Mononuclear cell (primary cell): ENCODE results near the gene SULT4A1. TPM values are rescaled to one million over a fixed set of nuclear protein-coding genes. Genes with fewer than 3 reads are reported as not detected.

Experiments
- H3K27me3 ChIP-seq: 2 replicates; pipeline ENCODE4 v1.6.0; 2011; ENCODE audit warnings: low read length, control low read depth; ENCODE audit not compliant: insufficient read depth
- H3K4me1 ChIP-seq: 2 replicates; pipeline ENCODE4 v1.5.1; 2011; ENCODE audit warnings: mild to moderate bottlenecking, low read length, control low read depth; ENCODE audit not compliant: insufficient read depth
- H3K4me3 ChIP-seq: 2 replicates; pipeline ENCODE4 v1.5.1; 2011; ENCODE audit warnings: mild to moderate bottlenecking, low read length, moderate library complexity
- H3K9me3 ChIP-seq: 2 replicates; pipeline ENCODE4 v1.5.1; 2011; ENCODE audit warnings: low read depth, mild to moderate bottlenecking, control low read depth, low read length
- total RNA-seq: library from RNA; depleted of rRNA; stranded (reverse); fragments of >200 nt; gene quantifications from one replicate; pipeline ENCODE4 v1.2.3, GENCODE V29; 2012

SULT4A1 gene
- total RNA-seq, 1 donor = not detected

DNA sequence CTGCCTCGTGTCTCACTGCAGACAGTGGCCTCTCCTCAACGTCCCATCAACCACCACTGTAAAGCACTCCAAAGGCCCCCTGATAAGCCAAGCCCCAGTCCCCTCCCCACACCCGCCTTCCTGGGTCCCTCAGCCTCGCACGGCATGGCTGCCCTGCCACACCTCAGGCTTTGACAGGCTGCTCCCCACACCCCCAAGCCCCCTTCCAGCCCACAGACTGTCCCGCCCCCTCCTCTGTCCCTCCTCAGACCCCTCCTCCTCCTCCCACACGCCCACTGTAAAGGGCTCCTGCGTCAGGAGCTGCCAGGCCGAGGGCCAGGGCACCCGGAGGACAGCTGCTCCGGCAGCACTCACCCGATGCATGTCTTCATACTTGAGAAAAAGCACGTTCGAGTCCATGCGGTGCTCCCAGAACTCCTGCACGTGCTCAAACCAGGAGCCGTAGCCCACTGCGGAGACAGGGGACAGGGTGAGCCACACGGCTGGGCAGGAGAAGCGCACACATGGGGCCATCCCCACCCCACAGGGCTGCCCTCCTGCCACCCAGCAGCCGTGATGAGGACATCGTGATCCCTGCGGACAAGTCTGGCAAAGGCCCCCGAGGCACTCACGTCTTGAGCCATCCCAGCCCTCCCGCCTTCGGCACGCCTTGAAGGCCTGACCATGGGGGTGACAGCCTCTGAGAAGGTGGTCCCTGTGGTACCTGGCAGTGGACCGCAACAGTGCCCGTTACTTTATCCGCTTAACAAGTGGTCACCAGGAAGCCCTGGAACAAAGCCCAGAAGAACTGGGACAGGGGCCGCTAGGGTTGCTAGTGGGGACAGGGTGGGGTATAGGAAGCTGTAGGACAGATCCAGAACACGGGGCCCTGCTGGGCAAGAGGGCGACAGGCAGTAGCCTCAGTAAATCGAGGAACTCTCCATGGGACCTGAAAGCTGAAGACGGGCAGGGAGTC lies 28.8 kb downstream of the SULT4A1 start:
- Histone ChIP-seq H3K27me3 (no peaks in the 10 kb centered on the region), H3K9me3 (no peaks in the 10 kb centered on the region), H3K4me3 (no peak overlapping the region), H3K4me1 (no peaks in the 10 kb centered on the region)

- no peaks in the 10 kb centered on the region for H3K4me1 ChIP-seq
- no peak overlapping the region for H3K4me3 ChIP-seq
- no peaks in the 10 kb centered on the region for H3K9me3 ChIP-seq
- no peaks in the 10 kb centered on the region for H3K27me3 ChIP-seq
Measured at GRCh38 chr22:43832393-43833265, 29.7 kb downstream of the SULT4A1 start.

DNA sequence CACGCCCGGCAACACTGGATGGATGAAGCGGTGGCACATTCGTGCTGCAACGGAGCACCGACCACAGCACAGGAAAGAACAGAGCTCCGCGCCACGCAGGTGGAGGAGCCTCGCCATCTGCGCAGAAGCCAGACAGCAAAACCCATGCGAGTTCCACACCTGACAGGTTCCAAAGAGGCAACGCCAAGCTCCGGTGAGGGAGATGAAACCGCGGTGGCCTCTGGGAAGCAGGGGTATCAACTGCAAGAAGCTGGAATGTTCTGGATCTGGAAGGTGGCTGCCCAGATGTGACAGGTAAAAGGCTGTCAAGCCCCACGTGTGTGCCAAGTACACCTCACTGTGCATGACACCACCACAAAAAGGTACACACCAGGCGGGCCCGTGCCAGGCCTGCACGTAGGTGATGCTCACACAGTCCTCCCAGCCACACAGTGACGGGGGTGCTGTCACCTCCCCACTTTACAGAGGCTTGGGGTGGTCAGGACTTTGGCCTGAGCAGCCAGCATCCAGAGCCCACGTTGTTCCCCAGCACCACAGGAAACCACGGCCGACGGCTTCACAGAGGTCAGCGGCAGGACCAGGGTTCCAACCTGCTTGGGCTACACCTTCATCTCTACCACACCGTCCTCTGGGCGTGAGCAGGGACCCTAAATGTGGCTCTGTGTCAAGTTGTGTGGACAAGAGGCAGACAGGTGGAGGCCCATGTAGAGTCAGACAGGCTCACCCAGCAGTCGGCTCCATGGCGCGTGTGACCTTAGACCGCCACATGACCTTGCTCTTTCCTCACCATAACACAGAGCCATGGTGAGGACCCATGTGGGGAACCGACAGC lies 30.5 kb downstream of the SULT4A1 start:
- no peak overlapping the region for H3K4me3 ChIP-seq
- no peaks in the 10 kb centered on the region for H3K4me1 ChIP-seq
- H3K27me3 ChIP-seq = no peaks in the 10 kb centered on the region
- no peaks in the 10 kb centered on the region for H3K9me3 ChIP-seq

- Histone ChIP-seq H3K27me3 (no peaks in the 10 kb centered on the region), H3K4me3 (no peak overlapping the region), H3K4me1 (no peaks in the 10 kb centered on the region), H3K9me3 (no peaks in the 10 kb centered on the region)
Measured at GRCh38 chr22:43830931-43831560, 31.3 kb downstream of the SULT4A1 start.

GRCh38 chr22:43829904-43830851 lies 32.1 kb downstream of the SULT4A1 start:
- Histone ChIP-seq H3K4me3 (no peak overlapping the region), H3K27me3 (no peaks in the 10 kb centered on the region), H3K9me3 (no peaks in the 10 kb centered on the region), H3K4me1 (no peaks in the 10 kb centered on the region)

- Histone ChIP-seq H3K4me3 (no peak overlapping the region), H3K27me3 (no peaks in the 10 kb centered on the region), H3K4me1 (no peaks in the 10 kb centered on the region), H3K9me3 (no peaks in the 10 kb centered on the region)
Measured at GRCh38 chr22:43828998-43829782, 33.1 kb downstream of the SULT4A1 start.

DNA sequence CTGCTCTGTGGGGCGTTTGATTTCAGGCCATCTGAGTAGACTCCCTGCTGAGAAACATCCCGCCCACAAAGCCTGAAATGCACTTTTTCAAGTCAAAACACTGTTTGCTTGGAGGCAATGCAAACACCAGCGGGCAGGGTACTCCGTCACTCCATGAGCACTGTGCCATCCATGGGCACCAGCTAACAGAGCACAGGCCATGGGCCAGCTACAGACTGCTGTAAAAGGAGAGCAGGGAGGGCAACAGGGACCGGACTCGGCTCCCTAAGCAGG lies 33.7 kb downstream of the SULT4A1 start:
- Histone ChIP-seq H3K4me3 (no peak overlapping the region), H3K4me1 (no peaks in the 10 kb centered on the region), H3K27me3 (no peaks in the 10 kb centered on the region), H3K9me3 (no peaks in the 10 kb centered on the region)

GRCh38 chr22:43827926-43828724 lies 34.2 kb downstream of the SULT4A1 start:
- Histone ChIP-seq H3K4me3 (no peak overlapping the region), H3K4me1 (no peaks in the 10 kb centered on the region), H3K9me3 (no peaks in the 10 kb centered on the region), H3K27me3 (no peaks in the 10 kb centered on the region)

- H3K4me1 ChIP-seq = no peaks in the 10 kb centered on the region
- H3K4me3 ChIP-seq = no peak overlapping the region
- no peaks in the 10 kb centered on the region for H3K27me3 ChIP-seq
- H3K9me3 ChIP-seq = no peaks in the 10 kb centered on the region
Measured at GRCh38 chr22:43827003-43827735, 35.1 kb downstream of the SULT4A1 start.

DNA sequence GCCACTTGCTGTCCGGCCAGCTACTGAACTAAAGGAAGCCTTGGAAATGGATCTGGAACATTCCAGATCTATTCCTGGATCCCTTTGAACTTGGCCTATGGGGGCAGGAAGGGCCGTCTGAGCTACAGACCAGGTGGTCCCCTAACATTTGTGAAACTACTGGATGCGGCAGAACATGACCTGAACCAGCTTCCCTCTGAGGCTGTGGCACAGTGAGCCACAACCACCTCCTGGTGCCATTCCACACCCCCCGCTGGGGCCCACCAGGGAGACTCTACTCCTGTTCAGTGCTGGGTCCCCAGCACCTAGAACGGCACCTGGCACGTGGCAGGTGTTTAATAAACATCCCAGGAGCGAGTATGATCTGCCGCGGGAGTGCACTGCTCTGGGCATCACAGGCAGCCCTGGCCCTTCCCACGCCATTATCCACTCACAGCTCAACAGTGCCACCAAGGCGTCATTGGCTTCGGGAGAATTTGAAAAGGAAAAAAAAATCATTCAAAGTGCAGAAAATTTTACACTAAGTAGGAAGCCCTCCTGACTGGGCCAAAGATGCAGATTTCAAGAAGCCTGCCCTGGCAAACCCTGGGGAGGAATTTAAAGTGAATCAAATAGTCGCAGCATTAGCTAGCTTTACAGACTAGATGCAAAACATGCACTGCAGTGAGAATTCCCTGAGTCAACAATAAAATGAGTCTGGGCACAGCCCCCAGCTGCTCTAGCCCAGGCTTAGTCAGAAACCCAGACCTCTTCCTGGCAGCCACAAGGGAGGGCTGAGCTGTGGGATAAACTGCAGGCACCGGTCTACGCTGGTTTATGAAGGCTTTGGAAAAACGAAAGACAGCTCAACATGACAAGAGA lies 35.9 kb downstream of the SULT4A1 start:
- Histone ChIP-seq H3K9me3 (no peaks in the 10 kb centered on the region), H3K4me1 (no peaks in the 10 kb centered on the region), H3K4me3 (no peak overlapping the region), H3K27me3 (no peaks in the 10 kb centered on the region)

DNA sequence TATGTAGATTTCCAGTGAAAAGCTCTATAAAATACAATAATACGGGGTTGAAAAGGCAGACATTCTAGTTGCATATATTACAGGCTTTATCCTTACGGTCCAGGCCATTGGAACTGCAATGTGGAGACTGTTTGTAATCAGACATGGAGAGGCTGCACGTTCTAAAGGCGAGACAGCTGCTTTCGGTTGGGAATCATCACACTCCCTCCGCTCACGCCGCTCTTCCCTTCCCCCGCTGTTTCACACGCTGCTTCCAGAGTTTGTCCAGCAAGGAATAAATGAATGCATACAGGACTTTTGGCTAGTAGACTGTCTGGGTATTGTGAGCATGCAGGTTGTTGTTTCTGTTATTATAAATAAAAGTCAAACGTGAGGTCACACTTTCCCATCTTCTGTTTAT lies 36.7 kb downstream of the SULT4A1 start:
- Histone ChIP-seq H3K4me1 (no peaks in the 10 kb centered on the region), H3K9me3 (no peaks in the 10 kb centered on the region), H3K27me3 (no peaks in the 10 kb centered on the region), H3K4me3 (no peak overlapping the region)
